ENCODE measurements around the gene SLC22A8. TPM values are rescaled to one million over a fixed set of nuclear protein-coding genes. Genes with fewer than 3 reads are reported as not detected.

The SLC22A8 gene
- total and polyA plus RNA-seq, 8 donors, result 0.17 to 0.54 (median 0.37) TPM; not detected in 3

DNA sequence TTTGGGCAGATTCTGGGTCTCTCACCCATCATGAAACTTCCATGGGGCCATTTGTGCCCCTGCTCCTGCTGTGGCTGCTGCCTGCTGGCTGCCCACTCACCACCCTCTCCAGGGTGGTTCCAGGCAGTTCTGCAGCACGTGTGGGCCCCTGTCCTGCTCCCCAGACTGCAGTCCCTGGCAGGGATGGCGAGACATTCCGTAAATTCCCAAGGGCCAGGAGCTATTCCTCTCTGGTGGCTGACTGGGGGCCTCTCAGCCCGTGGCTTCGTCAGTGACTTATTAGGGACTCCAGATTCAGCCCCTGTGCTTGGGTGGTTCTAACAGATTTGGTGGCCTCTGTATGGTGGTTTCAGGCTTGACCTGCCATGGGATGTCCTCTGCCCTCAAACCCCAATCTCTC is 3.9 kb upstream of the SLC22A8 start:
- ATAC-seq (no peak), DNase-seq (no peak)
- Histone ChIP-seq H3K4me1 (peaks cover 0 to 8% of the 10 kb centered on the region in 2 donors), H3K36me3 (no peaks in the 10 kb centered on the region), H3K27ac (no peak overlapping the region), H3K9me3 (no peaks in the 10 kb centered on the region), H3K4me3 (no peak overlapping the region), H3K27me3 (peaks cover 0 to 35% of the 10 kb centered on the region in 2 donors)
- TF ChIP-seq CTCF (IDR thresholded peaks at IDR 0.05), result no peak
- intact Hi-C loops (cut with DNase I), result no loop called here

DNA sequence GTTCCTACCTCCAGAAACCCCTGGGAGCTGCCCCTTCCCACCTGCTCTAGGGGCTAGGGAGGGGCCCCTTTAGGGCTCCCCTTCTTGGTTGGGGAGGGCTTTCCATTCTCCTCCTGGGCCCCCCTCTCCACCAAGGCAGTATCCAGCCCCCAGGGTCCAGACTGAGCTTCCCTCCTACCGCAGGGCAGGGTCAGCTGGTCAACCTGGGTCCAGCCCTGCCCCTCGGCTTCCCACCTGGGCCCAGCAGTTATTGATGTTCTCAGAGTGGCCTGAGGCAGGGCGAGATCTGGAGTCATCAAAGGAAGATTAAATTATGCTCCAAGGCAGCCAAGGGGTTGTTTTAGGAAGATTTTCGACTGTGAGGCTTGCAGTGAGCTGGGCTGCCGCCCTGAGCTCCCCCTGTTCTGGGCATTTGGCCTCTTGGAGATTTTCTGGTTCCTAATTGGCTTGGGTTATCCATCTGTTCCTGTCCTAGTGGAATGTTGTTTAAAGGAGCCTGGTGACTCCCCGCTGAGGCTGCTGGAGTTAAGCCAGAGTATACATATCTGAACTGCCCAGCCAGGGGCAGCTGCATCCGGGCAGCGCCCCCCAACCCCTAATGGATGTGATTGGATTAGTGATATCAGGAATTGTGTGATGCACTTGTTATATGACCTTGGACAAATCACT is 1.8 kb upstream of the SLC22A8 start:
- no peak for ATAC-seq
- no peaks in the 10 kb centered on the region for H3K36me3 ChIP-seq
- H3K27ac ChIP-seq, result no peak overlapping the region

DNA sequence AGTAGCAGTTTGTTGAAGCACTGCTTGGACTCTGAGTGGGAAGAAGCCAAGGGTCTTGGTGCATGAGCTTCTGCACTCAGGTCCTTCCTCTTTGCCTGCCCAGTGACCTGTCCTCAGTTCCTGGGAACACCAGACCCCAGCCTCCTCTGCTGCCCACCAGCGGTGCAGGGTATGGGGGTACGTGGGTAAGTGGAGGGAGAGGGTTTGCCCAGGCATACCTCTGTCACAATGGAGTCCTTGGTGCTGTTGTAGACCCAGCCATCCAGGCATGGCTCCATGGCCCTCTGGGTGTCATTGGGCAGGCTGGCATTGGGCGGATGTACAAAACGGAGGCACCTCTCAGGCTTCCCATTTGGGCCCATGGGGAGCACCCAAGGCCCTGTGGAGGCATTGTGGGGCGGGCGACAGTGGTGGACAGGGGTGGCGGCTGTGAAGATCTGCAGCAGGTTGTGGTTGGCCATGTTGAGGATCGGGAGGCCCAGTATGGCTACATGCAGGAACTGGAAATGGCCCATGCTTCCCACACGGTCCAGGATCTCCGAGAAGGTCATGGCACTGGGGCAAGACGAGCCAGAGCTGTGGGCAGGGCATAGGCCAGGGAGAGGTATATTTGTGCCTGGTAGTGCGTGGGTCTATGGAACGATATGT is 1.1 kb downstream of the SLC22A8 start:
- H3K4me3 ChIP-seq, result no peak overlapping the region
- no peaks in the 10 kb centered on the region for H3K36me3 ChIP-seq
- H3K27me3 ChIP-seq, result peaks cover 0 to 27% of the 10 kb centered on the region in 2 donors
- DNase-seq, result no peak
- intact Hi-C loops (cut with DNase I), result no loop called here
- no peak for TF ChIP-seq CTCF (IDR thresholded peaks at IDR 0.05)
- H3K27ac ChIP-seq, result no peak overlapping the region
- H3K4me1 ChIP-seq, result no peaks in the 10 kb centered on the region
- no peak for ATAC-seq
- no peaks in the 10 kb centered on the region for H3K9me3 ChIP-seq

More for the DNA sequence above, 1.8 kb upstream of the SLC22A8 start:
- H3K9me3 ChIP-seq, result no peaks in the 10 kb centered on the region
- H3K27me3 ChIP-seq, result peaks cover 0 to 35% of the 10 kb centered on the region in 2 donors
- H3K4me3 ChIP-seq, result no peak overlapping the region
- DNase-seq, result no peak
- H3K4me1 ChIP-seq, result no peaks in the 10 kb centered on the region
- TF ChIP-seq CTCF (IDR thresholded peaks at IDR 0.05), result no peak
- intact Hi-C loops (cut with DNase I), result no loop called here

DNA sequence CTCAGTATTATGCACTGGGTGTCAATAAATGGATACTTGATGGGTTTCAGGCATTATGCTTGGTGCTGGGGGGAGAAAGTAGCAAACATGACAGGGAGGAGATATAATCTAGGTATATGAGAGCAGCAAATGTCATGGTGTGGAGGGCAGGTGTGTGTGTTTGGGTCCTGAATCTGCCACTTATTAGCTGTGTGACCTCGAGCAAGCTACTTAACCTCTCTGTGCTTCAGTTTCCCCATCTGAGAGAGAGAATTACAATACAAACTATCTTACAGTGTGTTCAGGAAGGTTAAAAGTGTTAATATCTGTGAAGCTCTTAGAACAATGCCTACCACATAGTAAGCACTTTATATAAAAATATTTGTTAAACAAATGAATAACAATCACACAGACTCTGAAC is 2.8 kb downstream of the SLC22A8 start:
- DNase-seq (no peak), ATAC-seq (no peak)
- Histone ChIP-seq H3K4me3 (no peak overlapping the region), H3K27ac (no peak overlapping the region), H3K4me1 (no peaks in the 10 kb centered on the region), H3K27me3 (peaks cover 0 to 22% of the 10 kb centered on the region in 2 donors), H3K36me3 (no peaks in the 10 kb centered on the region), H3K9me3 (no peaks in the 10 kb centered on the region)
- intact Hi-C loops (cut with DNase I), result no loop called here
- no peak for TF ChIP-seq CTCF (IDR thresholded peaks at IDR 0.05)

DNA sequence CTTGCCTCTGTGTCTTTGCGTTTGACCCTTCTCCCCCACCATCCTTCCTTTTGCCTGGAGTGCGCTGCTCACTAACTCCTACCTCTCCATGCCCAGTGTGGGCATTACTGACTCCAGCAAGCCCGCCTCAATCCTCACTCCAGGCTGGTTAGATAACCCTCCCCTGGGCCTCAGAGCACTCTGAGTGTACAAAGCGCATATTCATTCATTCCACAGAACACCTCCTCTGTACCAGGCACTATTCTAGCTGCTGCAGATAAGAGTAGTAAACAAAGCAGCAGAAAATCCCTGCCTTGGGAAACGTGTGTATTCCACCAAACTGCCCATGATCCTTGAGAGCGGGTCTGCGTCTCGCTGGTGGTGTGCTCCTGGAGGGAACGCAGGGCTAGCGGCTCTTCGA is 3.2 kb downstream of the SLC22A8 start:
- Histone ChIP-seq H3K4me1 (no peaks in the 10 kb centered on the region), H3K27me3 (peaks cover 0 to 18% of the 10 kb centered on the region in 2 donors), H3K4me3 (no peak overlapping the region), H3K9me3 (no peaks in the 10 kb centered on the region), H3K36me3 (no peaks in the 10 kb centered on the region), H3K27ac (no peak overlapping the region)
- no peak for ATAC-seq
- intact Hi-C loops (cut with DNase I), result no loop called here
- DNase-seq, result no peak
- TF ChIP-seq CTCF (IDR thresholded peaks at IDR 0.05), result no peak

Data from left lung (tissue), 10 donors.